GM18517 (cell line): ENCODE data around the gene TMPRSS6.

Experiments
- ATAC-seq: cut with Tn5 transposase; IDR thresholded peaks from one replicate; pipeline ENCODE4 v1.9.1; 2021; ENCODE audit warnings: mild to moderate bottlenecking, moderate library complexity; ENCODE audit not compliant: unreplicated experiment

Gene TMPRSS6

DNA sequence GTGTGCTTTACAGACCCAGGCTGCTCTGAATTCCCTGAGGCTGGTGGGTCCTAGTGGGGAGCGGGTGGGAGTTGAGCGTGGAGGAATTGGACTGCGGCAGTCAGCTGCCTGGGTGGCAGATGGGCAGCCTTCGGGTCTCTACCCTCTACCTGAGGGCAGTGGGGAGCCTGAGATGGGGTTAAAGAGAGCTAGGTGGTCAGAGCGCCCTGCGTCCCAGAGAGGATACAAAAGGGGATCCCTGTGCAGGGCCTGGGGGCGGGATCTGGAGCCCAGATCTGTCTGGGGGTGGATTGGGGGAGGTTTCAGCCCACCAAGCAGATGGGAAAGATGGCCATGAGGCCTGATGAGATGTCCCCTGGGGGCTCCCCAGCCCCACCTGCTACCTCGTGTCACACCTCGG, 39.8 kb downstream of the TMPRSS6 start:
- ATAC-seq = no peak

DNA sequence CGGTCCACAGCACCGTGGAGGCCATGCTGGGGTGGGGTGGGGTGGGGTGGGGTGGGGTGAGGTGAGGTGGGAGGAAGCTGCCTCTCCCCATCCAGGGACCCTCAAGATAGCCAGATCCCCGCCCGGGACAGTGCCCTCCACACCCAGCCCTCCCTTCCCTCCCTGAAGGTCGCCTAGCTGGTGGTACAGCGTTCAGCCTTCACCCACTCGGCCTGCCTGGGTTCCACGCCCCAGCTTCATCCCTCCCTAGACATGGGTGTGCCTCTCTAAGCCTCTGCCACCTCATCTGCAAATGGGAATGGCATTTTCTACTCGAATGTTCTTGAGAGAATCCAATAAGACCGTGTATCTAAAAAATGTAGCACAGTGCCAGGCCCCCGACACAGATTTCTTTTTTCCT, 40.2 kb downstream of the TMPRSS6 start:
- no peak for ATAC-seq

DNA sequence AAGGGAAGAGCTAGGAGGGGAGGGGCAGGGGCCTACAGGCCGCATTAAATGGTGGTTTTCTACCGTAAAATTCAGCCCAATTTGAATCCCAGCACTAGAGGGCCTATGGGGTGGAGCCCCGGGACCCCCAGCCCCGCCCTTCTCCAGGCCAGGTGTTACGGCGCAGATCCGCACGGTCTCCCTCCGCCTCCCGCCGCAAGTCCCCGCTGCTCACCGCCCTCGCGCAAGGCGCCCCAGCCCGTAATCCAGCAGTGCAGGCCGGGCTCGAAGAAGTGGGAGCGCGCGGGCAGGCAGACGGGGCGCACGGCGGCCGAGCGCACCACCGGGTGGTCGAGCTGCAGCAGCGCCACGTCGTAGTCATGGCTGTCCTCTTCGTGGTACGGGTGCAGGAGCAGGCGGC, 40.7 kb downstream of the TMPRSS6 start:
- ATAC-seq = no peak

DNA sequence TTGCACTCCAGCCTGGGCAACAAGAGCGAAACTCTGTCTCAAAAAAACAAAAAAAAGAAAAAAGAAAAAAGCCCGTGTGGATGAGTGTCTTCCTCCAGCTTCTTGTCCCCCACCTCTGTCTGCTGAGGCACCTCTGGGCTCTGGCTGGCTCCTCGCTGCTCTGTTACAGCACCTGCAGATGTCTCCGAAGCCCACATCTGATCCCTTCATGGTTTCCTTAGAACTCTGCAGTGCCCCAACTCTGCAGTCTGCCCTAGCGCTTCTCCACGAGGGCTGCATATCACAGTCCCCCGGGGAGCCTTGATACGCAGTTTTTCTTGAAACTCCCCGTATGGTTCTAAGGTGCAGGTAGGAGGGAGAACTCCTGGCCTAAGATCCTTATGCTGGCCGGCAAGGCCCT, 42.1 kb downstream of the TMPRSS6 start:
- ATAC-seq = no peak

DNA sequence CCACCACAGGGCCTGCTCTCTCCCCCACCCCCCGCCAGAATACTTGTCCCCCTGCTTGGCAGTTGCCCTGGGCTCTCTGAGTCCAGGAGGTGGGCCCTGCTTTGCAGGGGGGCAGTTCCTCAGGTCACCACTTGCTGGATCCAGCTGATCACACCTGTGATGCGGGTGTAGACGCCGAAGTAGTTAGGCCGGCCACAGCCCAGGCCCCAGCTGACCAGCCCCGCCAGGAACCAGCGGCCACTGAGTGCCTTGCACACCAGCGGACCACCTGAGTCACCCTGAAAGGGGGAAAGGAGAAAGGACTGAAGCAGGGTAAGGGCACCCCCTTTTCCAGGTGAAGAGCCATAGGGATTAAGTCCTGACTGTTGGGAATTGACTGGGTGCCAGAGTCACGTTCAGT, 43.6 kb downstream of the TMPRSS6 start:
- no peak for ATAC-seq

DNA sequence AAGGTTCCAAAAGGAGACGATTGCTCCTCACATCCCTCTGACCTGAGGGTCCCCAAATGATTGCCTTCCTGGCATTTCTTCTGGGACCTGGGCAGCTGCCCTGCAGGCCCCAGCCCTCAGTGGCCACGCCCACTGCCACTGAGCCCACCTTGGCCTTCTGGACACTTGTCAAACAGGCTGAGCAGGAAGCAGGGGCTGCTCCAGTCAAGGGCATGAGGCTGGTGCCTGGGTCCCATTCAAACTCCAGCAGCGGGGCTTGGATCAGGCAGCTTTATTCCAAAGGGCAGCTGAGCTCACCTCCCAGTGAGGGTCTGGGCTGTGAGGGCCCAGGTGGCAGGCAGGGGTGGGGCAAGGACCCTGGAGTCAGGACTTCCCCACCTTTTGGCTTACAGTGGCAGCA, 44.3 kb downstream of the TMPRSS6 start:
- no peak for ATAC-seq

DNA sequence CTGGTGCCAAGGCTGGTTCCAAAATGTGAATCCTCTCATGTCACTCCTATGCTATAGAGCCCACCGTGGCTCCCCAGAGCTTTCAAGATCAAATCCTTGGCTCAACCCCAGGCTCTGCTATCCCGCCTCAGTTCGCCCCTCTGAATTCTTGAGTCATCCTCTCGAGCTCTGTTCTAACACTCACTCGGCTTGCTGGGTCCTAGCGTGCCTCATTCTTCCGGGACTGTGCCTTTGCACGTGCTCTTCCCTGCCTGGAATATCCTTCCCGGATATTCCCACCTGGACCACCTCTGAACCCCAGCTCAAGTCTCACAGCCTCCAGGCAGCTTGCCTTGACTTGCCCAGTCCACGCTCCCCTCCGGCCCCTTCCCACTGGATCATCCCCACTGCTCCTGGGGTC, 45.0 kb downstream of the TMPRSS6 start:
- no peak for ATAC-seq

DNA sequence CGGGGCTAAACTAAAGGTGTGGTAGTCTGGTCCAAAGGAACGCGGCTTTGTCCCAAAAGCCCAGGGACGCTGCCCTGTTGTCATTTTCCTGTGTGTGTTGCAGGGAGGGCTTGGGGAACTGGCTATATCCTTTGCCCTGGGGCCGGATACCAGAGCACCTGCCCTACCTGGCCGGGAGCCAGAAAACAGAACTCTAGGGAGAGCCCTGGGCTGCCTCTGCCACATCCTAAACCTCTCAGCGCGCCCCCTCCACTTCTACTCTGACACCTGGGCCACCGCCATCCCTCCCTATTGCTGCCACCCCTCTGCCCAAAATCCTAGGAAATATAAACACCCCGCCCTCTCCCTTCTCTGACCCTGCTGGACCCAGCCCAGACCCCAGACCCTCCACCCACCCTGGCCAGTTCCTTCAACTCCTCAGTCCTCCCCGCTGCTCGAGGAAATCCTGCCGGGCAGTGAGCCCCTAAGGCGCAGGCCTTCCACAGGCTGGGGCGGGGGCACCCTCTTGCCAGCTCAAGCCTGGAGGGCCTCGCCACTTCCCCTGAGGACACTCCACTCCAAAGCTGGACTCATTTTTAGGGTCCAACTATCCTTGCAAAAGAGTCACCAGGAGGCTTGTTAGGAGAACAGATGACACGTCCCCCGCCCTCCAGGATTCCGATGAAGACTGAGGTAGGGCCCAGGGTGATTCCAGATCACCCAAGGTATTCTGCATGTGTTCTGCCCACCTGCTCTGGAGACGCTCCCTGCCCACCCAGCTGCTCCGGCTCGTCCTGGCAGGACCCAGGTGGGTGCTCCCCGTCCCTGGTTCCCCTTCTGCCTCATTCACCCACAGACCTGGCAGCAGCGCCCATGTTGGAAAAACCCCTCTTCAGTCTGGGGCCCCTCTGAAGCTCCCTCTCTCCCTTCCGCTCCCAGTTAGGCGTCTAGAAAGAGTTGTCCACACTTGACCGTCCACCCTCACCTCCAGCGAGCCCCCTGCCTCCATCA, 45.8 kb downstream of the TMPRSS6 start:
- no peak for ATAC-seq

DNA sequence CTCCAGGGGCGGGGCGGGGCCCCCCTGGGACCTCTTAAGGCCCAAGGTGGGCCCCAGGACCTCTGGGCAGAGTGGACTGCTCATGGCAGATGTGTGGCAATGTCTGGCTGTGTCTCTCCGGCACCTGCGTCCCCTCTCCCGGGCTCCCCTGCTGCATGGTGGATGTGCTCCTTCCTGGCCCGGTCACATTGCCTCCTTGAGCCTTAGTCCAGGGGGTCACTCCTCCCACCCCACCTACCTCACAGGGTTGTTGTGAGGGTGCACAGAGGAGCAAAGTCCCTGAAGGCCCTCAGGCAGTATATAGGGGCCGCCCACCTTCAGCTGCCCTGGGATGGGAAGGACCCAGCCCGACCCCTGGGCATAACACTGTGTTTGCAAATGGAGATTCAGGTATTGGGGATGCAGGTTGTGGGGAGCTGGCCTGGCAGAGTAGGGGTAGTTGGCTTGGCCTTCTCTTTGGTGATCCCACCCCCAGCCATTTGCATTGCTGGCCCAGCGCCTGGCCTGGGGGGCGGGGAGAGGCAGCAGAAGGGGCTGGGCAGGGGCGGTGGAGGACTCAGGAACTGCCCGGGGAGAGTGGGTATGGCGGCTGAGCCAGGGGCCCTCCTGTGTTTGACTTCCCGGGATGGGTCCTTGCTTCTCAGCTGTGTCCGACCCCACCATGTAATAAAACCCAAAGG, 46.7 kb downstream of the TMPRSS6 start:
- ATAC-seq = no peak

DNA sequence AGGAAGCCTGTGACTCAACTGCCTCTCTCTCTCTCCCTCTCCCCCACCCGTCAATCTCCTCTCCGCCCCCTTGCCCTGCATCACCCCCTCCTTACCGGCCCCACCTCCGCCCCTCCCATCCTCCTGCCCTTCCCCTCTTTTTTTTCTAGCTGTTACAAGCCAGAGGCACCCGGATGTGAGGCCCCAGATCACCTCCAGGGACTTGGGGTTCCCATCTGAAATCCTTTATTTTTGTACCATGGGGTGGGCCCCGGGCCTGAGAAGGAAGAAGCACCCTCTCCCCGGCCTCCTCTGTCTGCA, 47.2 kb downstream of the TMPRSS6 start:
- no peak for ATAC-seq

DNA sequence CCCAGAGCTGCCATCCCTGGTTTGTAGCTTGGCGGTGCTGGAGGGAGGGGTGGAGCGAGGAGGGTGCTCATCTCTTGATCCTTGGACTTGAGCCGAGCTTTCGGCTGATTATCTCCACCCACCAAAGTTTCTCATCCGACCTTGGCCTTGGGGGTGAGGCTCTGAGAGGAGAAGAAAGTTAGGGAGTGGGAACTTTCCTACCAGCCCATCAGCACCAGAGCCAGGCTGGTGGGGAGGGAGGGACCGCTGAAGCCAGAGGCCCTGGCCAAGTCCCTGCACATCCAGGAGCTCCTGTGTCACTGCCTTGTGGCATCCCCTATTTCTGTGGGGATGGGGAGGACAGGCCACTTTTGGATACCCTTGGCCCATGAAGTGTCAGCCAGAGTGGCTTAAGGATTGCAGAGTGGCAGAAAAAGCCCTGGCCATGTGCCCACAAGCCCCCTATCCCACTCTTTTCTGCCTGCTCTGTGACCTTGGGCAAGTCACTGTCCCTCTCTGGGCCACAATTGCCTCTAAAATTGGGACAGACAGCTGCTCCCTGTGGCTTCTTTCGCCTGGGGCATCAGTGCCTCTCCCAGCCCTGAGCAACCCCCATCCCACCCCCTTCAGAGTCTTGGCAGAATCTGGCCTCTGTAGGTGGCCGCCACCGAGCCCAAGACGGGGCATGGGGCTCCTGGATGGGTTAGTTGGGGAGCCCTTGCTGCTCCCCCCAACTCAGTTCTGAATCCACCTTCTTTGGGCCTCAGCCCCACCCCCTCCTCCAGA, 47.7 kb downstream of the TMPRSS6 start:
- ATAC-seq = no peak

DNA sequence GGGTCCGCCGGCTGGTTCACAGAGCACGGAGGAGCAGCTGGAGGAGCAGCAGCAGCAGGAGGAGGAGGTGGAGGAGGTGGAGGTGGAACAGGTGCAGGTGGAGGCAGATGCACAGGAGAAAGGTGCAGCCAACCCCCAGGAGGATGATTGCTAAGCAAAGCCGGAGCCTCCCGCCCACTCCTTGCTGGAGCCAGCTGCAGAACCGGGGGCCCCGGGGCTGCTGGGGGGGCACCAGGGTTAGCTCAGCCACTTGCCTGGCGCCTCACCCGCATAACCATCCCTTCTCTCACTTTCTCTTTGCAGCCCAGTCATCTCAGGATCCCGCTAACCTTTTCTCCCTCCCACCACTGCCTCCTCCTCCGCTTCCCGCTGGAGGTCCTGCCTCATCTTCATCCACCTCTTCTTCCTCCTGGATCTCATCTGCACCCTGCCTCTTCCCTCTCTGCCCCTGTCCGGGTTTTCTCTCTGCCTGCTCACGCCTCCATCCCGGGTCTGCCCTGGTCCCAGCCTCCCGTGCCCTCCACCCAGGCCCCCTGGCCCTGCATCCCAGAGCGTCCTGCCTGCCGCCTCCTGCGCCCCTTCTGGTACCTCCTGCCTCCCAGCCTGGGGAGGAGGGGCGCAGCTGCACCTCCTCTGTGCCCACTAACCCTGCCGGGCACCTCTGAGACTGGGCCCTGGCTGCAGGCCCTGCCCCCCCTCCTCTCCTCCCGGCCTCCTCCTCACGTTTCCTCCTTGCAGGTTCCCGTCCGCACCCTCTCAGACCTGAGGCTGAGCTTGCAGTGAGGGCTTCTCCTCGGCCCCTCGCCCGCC, 48.5 kb downstream of the TMPRSS6 start:
- no peak for ATAC-seq

DNA sequence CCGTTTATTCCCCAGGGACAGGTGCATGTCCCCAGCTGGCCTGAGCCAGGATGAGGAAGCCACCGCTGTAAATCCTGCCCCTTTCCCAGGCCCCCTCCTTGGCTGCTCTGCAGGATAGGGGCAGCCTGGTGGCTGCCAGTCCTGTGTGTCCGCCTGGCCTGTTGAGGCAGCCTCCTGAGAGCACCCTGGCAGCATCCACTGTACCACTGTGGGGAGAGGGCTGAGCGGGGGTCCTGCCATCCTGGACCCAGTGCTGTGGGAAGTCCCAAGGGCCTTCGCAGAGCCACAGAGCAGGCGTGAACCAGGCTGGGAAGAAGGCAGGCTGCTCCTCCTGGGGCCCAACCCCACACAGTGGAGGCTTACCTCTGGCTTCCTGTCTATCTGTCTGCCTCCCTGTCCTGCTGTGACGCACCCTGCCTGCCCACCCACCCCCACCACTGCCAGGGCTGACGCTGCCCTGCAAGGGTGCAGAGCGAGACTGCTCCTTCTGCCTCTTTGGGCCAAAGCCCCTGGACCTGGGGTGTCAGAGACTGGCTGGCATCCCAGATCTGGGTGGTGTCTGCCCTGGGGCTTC, 49.5 kb downstream of the TMPRSS6 start:
- no peak for ATAC-seq

DNA sequence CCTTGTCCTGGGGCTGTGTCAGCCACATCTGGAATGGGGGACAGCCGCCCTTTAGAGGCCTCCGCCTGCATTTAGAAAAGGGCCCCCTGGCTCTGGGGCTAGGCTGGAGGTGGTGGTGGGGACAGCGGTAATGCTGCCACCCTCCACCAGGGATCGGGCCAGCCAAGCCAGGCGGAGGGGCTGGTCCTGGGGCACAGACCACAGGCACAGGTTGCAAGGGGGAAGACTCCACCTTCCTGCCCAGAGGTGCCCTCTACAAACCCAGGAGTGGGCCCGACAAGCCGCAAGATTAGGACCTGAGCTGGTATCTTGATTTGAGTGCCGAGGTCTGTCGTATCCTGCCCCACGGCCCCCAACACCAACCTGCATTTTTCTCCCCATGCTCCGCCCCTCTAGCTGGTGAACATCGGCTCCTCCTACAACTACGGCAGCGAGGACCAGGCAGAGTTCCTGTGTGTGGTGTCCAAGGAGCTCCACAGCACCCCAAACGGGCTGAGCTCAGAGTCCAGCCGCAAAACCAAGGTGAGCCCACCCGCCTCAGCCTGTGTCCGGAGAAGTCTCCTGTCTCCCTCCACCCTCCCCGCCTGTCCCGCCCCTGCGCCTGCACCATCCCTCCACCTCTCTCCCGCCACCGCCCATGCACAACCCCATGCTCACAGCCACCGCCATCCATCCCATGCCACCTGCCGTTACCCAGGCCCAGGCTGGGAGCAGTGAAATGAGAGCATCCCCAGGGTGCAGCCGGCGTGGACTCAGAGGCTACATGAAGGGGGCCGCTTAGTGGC, 50.4 kb downstream of the TMPRSS6 start:
- no peak for ATAC-seq

DNA sequence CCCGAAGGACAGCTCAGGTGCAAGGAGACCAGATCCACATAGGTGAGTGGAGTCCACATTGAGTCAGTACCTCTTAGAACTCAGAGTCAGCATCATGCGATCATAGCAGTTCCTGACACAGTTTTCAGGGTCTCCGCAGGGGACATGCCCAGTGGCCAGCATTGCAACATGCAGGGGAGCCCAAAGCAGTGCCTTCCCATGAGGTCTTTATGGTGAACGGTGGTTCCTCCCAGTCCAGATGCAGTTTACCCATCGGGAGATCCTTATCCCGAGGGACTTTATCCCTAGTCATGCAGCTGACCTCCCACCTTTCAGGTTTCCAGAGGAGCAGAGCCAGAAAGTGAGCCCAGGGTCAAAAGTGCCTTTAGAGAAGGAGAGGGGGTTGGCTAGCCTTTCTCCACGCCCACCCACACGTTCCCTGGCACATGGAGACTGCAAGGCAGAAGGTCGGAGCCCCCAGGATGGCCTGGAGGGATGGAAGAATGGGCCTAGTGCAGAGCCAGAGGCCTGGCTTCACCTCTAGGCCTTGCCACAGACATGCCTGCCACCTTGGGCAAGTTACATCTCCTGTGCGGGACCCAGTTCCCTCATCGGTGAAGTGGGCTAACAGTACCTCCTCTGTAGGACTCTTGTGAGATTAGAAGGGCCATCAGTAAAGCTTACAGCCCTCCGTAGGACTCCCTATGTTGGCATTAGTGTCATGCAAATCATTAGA, 51.6 kb downstream of the TMPRSS6 start:
- no peak for ATAC-seq

DNA sequence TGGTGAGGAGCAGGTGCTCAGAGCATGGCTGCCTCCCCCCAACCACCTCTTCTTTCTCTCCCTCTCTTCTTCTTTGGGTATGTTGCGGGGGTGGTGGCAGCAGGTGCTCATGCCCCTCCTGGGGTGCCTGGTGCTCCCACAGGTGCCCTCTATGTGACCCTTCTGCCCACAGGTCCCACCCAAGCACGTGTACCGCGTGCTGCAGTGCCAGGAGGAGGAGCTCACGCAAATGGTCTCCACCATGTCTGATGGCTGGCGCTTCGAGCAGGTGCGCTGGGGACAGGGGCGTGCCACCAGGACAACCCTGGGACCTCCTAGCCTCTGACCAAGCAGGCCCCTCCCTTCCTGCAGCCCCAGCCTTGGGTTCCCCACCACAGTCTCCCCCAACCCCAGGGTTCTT, 52.3 kb downstream of the TMPRSS6 start:
- ATAC-seq = no peak

DNA sequence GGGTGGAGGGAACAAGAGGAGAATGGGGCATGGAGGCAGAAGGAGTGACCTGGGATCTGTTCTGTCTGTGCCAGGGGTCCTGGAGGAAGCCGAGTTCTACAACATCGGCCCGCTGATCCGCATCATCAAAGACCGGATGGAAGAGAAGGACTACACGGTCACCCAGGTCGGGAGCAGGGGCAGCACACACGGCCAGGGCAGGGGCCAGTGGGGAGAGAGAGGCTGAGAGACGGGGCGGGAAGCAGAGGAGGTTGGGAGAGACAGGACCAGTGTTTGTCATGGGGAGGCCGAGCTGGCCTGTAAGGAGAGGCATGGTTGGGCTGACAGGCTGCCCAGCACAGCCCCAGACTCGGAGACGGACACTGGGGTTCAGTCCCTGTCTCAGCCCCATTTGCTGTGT, 53.3 kb downstream of the TMPRSS6 start:
- no peak for ATAC-seq

DNA sequence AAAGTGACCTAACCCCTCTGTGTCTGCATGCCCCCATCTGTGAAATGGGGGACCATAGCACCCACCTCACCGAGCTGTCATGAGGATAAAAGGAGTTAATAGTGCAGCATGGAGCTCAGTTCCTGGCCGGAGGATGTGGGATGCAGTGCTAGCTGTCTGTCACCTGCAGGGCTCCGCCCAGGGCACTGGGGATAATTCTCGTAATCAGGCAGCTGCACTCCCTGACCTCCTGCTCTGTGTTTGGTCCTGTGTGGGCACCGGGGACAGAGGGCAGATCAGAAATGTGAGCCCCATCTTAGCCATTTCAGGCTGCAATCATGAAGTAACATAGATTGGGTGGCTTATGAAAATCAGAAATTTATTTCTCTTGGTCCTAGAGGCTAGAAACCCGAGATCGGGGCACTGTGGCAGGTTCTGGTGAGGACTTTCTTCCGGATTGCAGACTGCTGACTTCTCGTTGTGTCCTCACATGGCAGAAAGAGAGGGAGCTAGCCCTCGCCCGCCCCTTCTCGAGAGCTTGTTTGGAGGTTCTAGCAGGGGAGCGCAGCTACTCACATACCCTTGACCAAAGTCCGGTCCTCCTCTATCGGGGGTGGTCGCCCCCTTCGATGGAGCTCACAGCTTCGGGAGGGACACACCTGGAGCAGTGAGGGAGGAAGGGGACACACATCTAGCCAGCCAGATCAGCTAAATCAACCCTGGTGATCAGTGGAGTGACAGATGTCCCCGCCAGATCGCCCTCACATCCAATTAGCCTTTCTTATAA, 54.7 kb downstream of the TMPRSS6 start:
- no peak for ATAC-seq

DNA sequence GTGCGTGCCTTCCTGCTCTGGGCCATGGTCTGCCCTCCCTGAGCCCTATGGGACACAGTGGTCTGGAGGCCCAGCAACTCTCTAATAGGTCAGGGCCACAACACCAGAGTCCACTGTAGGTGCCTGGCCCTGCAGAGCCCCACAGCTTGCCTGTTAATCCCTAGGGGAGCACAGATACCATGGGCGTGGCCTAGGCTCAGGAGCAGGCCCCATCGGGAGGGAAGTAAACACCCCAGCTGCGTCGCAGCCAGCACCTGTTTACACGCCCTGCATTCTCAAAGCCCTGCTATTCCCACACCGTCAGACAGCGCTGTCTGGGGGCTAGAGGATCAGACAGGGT, 55.5 kb downstream of the TMPRSS6 start:
- ATAC-seq = no peak
